ENCODE results near the gene BHMT2. TPM values are rescaled to one million over a fixed set of nuclear protein-coding genes. Genes with fewer than 3 reads are reported as not detected.

BHMT2 gene
- total and polyA plus RNA-seq, 3 donors from 2014 or later: 10.1 to 12.0 (median 10.1) TPM

- intact Hi-C loops (cut with DNase I; ENCODE audit: low total_unique reads): no loop called here
- no peak overlapping the region for H3K4me3 ChIP-seq
These were observed 16.5 kb downstream of the BHMT2 start for GRCh38 chr5:79086116-79086515.

GRCh38 chr5:79088507-79088906 lies 18.9 kb downstream of the BHMT2 start:
- no peaks in the 10 kb centered on the region for H3K27me3 ChIP-seq
- no peaks in the 10 kb centered on the region for H3K36me3 ChIP-seq (ENCODE audit: low read depth, missing control alignments)
- no peak overlapping the region for H3K27ac ChIP-seq
- TF ChIP-seq POLR2A (IDR thresholded peaks at IDR 0.05) (no peak), CTCF (IDR thresholded peaks at IDR 0.05) (no peak)
- no peak overlapping the region for H3K4me3 ChIP-seq
- no peaks in the 10 kb centered on the region for H3K4me1 ChIP-seq
- no peaks in the 10 kb centered on the region for H3K9me3 ChIP-seq
- 82 to 84% methylated on average over 4 of the region's 4 CpGs for WGBS, 2 donors
- no peak for DNase-seq
- intact Hi-C loops (cut with DNase I; ENCODE audit: low total_unique reads): no loop called here

More at GRCh38 chr5:79086116-79086515, 16.5 kb downstream of the BHMT2 start:
- DNase-seq: no peak
- 89 to 90% methylated on average over 2 of the region's 2 CpGs for WGBS, 2 donors
- no peak for TF ChIP-seq POLR2A (IDR thresholded peaks at IDR 0.05)
- no peak for TF ChIP-seq CTCF (IDR thresholded peaks at IDR 0.05)
- no peaks in the 10 kb centered on the region for H3K27me3 ChIP-seq
- H3K9me3 ChIP-seq: no peaks in the 10 kb centered on the region
- no peaks in the 10 kb centered on the region for H3K36me3 ChIP-seq (ENCODE audit: low read depth, missing control alignments)
- no peaks in the 10 kb centered on the region for H3K4me1 ChIP-seq
- H3K27ac ChIP-seq: no peak overlapping the region

- intact Hi-C loops (cut with DNase I; ENCODE audit: low total_unique reads): no loop called here
- WGBS, 2 donors: 54 to 78% methylated on average over 3 of the region's 3 CpGs
- no peaks in the 10 kb centered on the region for H3K27me3 ChIP-seq
- no peak overlapping the region for H3K27ac ChIP-seq
- H3K4me3 ChIP-seq: no peak overlapping the region
- no peak for TF ChIP-seq POLR2A (IDR thresholded peaks at IDR 0.05)
- no peak for TF ChIP-seq CTCF (IDR thresholded peaks at IDR 0.05)
- no peak for DNase-seq
- no peaks in the 10 kb centered on the region for H3K4me1 ChIP-seq
- no peaks in the 10 kb centered on the region for H3K36me3 ChIP-seq (ENCODE audit: low read depth, missing control alignments)
- H3K9me3 ChIP-seq: no peaks in the 10 kb centered on the region
These were observed 21.5 kb downstream of the BHMT2 start for GRCh38 chr5:79091064-79091463.

- TF ChIP-seq CTCF (IDR thresholded peaks at IDR 0.05) (no peak), POLR2A (IDR thresholded peaks at IDR 0.05) (no peak)
- WGBS, 2 donors: 52 to 61% methylated on average over 3 of the region's 3 CpGs
- DNase-seq: no peak
- intact Hi-C loops (cut with DNase I; ENCODE audit: low total_unique reads): no loop called here
- H3K27ac ChIP-seq: no peak overlapping the region
- H3K4me1 ChIP-seq: no peaks in the 10 kb centered on the region
- no peaks in the 10 kb centered on the region for H3K9me3 ChIP-seq
- no peaks in the 10 kb centered on the region for H3K27me3 ChIP-seq
- no peak overlapping the region for H3K4me3 ChIP-seq
- no peaks in the 10 kb centered on the region for H3K36me3 ChIP-seq (ENCODE audit: low read depth, missing control alignments)
These were observed 24.2 kb downstream of the BHMT2 start for GRCh38 chr5:79093762-79094161.

GRCh38 chr5:79105868-79106267 lies 36.3 kb downstream of the BHMT2 start:
- no peaks in the 10 kb centered on the region for H3K9me3 ChIP-seq
- H3K27ac ChIP-seq: no peak overlapping the region
- 86 to 94% methylated on average over 2 of the region's 2 CpGs for WGBS, 2 donors
- TF ChIP-seq POLR2A (IDR thresholded peaks at IDR 0.05): no peak
- no peak for TF ChIP-seq CTCF (IDR thresholded peaks at IDR 0.05)
- DNase-seq: no peak
- H3K4me3 ChIP-seq: no peak overlapping the region
- intact Hi-C loops (cut with DNase I; ENCODE audit: low total_unique reads): no loop called here
- H3K4me1 ChIP-seq: peaks cover 7% of the 10 kb centered on the region
- no peaks in the 10 kb centered on the region for H3K36me3 ChIP-seq (ENCODE audit: low read depth, missing control alignments)
- no peaks in the 10 kb centered on the region for H3K27me3 ChIP-seq

All from testis (tissue), 3 donors.